Lung (tissue), 12 donors: Measurements from ENCODE around the gene MSANTD1. TPM values are rescaled to one million over a fixed set of nuclear protein-coding genes. Genes with fewer than 3 reads are reported as not detected.

Experiments used
- ATAC-seq: fragments of 200-7000 bp; cut with Tn5 transposase; one replicate; pipeline ENCODE4 v1.9.1; 2020; ENCODE audit warnings: moderate number of reproducible peaks; ENCODE audit not compliant: insufficient read depth, low FRiP score
- DNase-seq, 3 donors: peaks; one replicate each; pipeline ENCODE4 v3.0.0-alpha.2; 2013 to 2017
- H3K27ac ChIP-seq, 2 donors: one replicate each; pipeline ENCODE4 v1.5.1; 2013; ENCODE audit warnings: mild to moderate bottlenecking in 2 of 2, moderate library complexity in 2 of 2, control low read depth in 1 of 2, inconsistent platforms in 1 of 2, low read depth in 1 of 2, low read length in 1 of 2
- H3K27me3 ChIP-seq, 3 donors: one replicate each; pipeline ENCODE4 v1.5.1; 2013; ENCODE audit warnings: low read length in 2 of 3; ENCODE audit not compliant: control insufficient read depth in 3 of 3, insufficient read depth in 3 of 3
- H3K36me3 ChIP-seq, 4 donors: one replicate each; pipeline ENCODE4 v1.5.1; 2013; ENCODE audit warnings: low read length in 4 of 4, mild to moderate bottlenecking in 1 of 4, moderate library complexity in 1 of 4; ENCODE audit not compliant: control insufficient read depth in 4 of 4, insufficient read depth in 4 of 4
- H3K4me1 ChIP-seq, 5 donors: one replicate each; pipeline ENCODE4 v1.5.1; 2013; ENCODE audit warnings: low read length in 5 of 5, mild to moderate bottlenecking in 2 of 5, moderate library complexity in 1 of 5; ENCODE audit not compliant: control insufficient read depth in 5 of 5, insufficient read depth in 5 of 5
- H3K4me3 ChIP-seq: one replicate; pipeline ENCODE4 v1.5.1; 2013; ENCODE audit warnings: mild to moderate bottlenecking, control low read depth, moderate library complexity
- H3K9ac ChIP-seq, 2 donors: one replicate each; pipeline ENCODE4 v1.5.1; 2013; ENCODE audit warnings: low read length in 2 of 2, control low read depth in 1 of 2; ENCODE audit not compliant: insufficient read depth in 1 of 2
- H3K9me3 ChIP-seq, 4 donors: one replicate each; pipeline ENCODE4 v1.5.1; 2013; ENCODE audit warnings: low read length in 3 of 4, mild to moderate bottlenecking in 1 of 4, moderate library complexity in 1 of 4; ENCODE audit not compliant: control insufficient read depth in 4 of 4, insufficient read depth in 3 of 4
- WGBS, 2 donors: extraction: QIAGEN DNeasy Blood & Tissue Kit; methylation state at CpG; one replicate each; pipeline ENCODE4 v1.1.7; 2013; 5-methylcytosine and 5-hydroxymethylcytosine counted together
- polyA plus RNA-seq, 2 donors: library from polyadenylated mRNA; stranded (reverse); fragments of 200-250 nt; gene quantifications; one replicate each; pipeline ENCODE4 v1.2.1, GENCODE V29; 2013
- total RNA-seq, 2 donors: library from RNA; depleted of rRNA in 1 of 2; stranded (reverse); fragments of >200 nt in 1 of 2; gene quantifications; one replicate each; pipeline ENCODE4 v1.2.1, GENCODE V29; 2014 to 2021
- TF ChIP-seq, protein P1 (sequence below): IDR thresholded peaks from 2 replicates; pipeline ENCODE4 v1.5.1; 2012; ENCODE audit warnings: mild to moderate bottlenecking; ENCODE audit errors: control extremely low read depth, extremely low read depth
- donor health status: control.
- donor health status: control.
- donor health status: Bipolar disorder and iron deficiency.
- donor health status: healthy.
- donor health status: DM: yes; HTN: yes; CAD: no.

MSANTD1 gene
- total and polyA plus RNA-seq, 4 donors: 0.35 to 1.4 (median 0.88) TPM

DNA sequence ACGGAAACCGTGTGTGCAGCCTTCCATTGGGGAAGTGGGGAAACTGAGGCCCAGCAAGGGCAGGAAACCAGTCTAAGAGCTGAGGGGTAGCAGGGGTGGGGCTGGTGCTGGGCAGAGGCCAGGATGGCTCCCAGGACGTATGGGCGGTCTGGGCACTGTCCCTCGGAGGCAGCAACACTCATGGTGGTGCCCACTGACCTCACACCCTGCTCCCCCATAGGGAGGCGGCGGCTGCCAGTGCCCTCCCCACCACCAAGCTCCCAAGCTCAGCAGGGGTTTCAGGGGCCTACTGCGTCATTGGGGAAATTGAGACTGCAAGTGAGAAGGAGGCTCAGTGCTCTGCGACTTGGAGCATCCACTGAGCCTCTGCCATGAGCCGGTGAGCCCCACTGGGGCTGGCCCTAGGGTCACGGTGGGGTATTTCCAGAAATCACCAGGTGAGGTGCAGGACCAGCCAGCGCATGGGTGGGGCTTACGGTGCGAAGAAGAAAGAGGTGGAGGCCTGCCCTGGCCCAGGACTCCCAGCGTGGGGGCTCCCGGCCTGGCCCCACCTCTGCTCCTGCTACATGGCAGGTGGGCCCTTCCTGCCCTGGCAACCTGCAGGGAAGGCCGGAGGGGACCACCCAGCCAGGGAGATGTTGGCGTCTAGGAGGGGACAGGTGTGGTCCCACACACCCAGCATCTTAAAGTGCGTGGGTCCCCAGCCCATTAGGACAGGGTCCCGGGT is 915 bp downstream of the MSANTD1 start:
- H3K9me3 ChIP-seq: no peaks in the 10 kb centered on the region
- WGBS, 2 donors: 85 to 97% methylated on average over 20 of the region's 20 CpGs
- DNase-seq (peak in 1 of 3 donors; percentile 7), ATAC-seq (no peak)
- H3K9ac ChIP-seq: no peak overlapping the region
- no peak overlapping the region for H3K27ac ChIP-seq
- peaks cover 0 to 6% (median 0%) of the 10 kb centered on the region in 4 donors for H3K36me3 ChIP-seq
- TF ChIP-seq, protein P1, sequence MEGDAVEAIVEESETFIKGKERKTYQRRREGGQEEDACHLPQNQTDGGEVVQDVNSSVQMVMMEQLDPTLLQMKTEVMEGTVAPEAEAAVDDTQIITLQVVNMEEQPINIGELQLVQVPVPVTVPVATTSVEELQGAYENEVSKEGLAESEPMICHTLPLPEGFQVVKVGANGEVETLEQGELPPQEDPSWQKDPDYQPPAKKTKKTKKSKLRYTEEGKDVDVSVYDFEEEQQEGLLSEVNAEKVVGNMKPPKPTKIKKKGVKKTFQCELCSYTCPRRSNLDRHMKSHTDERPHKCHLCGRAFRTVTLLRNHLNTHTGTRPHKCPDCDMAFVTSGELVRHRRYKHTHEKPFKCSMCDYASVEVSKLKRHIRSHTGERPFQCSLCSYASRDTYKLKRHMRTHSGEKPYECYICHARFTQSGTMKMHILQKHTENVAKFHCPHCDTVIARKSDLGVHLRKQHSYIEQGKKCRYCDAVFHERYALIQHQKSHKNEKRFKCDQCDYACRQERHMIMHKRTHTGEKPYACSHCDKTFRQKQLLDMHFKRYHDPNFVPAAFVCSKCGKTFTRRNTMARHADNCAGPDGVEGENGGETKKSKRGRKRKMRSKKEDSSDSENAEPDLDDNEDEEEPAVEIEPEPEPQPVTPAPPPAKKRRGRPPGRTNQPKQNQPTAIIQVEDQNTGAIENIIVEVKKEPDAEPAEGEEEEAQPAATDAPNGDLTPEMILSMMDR: no peak
- no peak overlapping the region for H3K4me3 ChIP-seq
- peaks cover 0 to 13% (median 0%) of the 10 kb centered on the region in 5 donors for H3K4me1 ChIP-seq
- no peaks in the 10 kb centered on the region for H3K27me3 ChIP-seq

DNA sequence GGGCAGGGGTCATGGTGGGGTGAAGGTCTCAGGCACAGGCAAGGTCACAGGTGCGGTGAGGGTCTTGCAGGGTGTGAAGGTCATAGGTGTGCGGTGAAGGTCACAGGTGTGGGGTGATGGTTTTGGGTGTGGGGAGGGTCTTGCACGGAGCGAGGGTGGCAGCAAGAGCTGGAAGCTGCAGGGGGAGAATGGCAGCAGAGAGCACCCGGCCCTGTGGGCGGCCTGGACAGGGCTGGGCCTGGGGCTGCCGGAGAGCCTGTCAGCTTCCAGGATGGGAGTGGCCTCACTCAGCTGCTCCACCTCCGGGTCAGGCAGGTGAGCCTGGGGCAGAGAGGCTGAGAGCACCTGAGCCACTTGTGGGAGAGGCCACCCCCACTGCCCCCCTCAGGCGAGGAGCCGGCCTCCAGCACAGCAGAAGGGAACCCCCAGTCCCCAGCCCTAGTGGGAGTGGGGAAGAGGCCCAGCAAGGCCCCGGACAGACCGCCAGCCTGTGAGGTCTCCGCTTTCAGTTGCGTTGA is 1.5 kb downstream of the MSANTD1 start:
- TF ChIP-seq, protein P1: no peak
- Histone ChIP-seq H3K9ac (no peak overlapping the region), H3K36me3 (peaks cover 0 to 7% (median 0%) of the 10 kb centered on the region in 4 donors), H3K27ac (peak overlapping the region in 1 of 2 donors; percentile 11), H3K4me1 (peaks cover 0 to 13% (median 0%) of the 10 kb centered on the region in 5 donors), H3K27me3 (no peaks in the 10 kb centered on the region), H3K9me3 (no peaks in the 10 kb centered on the region), H3K4me3 (no peak overlapping the region)
- DNase-seq (peak; percentile 28 to 68 (median 54)), ATAC-seq (peak; percentile 70)
- WGBS, 2 donors: 69 to 87% methylated on average over 12 to 14 of the region's 14 CpGs

DNA sequence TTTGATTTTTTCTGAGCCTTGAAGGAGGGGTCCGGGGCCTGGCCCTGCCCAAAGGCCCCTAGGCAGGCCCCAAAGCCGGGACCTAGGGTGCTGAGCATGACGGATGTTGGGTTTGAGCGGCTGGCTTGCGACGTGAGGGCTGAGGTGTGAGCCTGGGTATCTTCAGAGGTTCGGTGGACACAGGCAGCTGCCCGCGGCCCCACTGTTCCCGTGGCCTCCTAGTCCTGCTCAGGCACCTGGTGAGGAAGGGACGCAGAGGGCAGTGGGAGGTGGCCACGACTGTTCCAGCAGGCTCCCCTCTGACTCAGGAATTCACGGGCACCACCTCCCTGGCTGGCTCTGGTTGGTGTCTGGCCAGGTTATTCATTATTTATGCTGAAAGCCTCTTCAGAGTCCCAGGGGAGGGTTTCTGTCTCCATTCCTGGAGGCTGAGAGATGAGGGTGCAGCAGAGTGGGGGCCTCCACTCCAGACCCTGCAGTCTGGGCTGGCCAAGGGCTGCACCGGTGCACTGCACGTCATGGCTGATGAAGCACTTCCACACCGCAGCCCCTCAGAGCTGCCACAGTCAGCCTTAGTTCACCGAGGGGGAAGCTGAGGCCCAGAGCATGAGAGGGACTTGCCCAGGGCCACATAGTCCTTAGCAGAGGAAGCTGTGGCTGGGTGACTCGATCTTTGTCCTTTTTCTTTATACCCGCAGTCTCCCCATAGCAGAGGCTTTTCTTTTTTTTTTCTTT is 2.2 kb downstream of the MSANTD1 start:
- no peak overlapping the region for H3K9ac ChIP-seq
- TF ChIP-seq, protein P1: no peak
- H3K27ac ChIP-seq: peak overlapping the region in 1 of 2 donors; percentile 11
- no peaks in the 10 kb centered on the region for H3K27me3 ChIP-seq
- no peak overlapping the region for H3K4me3 ChIP-seq
- H3K36me3 ChIP-seq: peaks cover 0 to 13% (median 0%) of the 10 kb centered on the region in 4 donors
- H3K4me1 ChIP-seq: peaks cover 0 to 13% (median 0%) of the 10 kb centered on the region in 5 donors
- H3K9me3 ChIP-seq: no peaks in the 10 kb centered on the region
- ATAC-seq: peak; percentile 51
- WGBS, 2 donors: 75 to 86% methylated on average over 19 of the region's 19 CpGs
- peak; percentile 33 to 63 (median 63) for DNase-seq
